Liver (tissue), 3 donors: ENCODE data around the gene DOCK10.

Source experiments
- CTCF ChIP-seq: fragments of 150-350 bp; IDR thresholded peaks from 2 replicates; pipeline ENCODE4 v1.5.1; 2017; ENCODE audit warnings: improper control_type of control experiment, low read depth, low read length; ENCODE audit not compliant: missing input control
- EGR1 ChIP-seq, 2 donors: IDR thresholded peaks; 2 replicates each; pipeline ENCODE4 v1.6.1; 2016 to 2018; ENCODE audit warnings: antibody characterized with exemption in 2 of 2, low read depth in 2 of 2
- JUND ChIP-seq, 2 donors: IDR thresholded peaks; 2 replicates each; pipeline ENCODE4 v1.6.1; 2016; ENCODE audit warnings: antibody characterized with exemption in 2 of 2
- RAD21 ChIP-seq, 2 donors: IDR thresholded peaks; 2 replicates each; pipeline ENCODE4 v1.6.1; 2016; ENCODE audit warnings: antibody characterized with exemption in 2 of 2, mild to moderate bottlenecking in 2 of 2
- SP1 ChIP-seq: IDR thresholded peaks from 2 replicates; pipeline ENCODE4 v1.6.1; 2018; ENCODE audit warnings: antibody characterized with exemption, mild to moderate bottlenecking
- TAF1 ChIP-seq: conservative IDR thresholded peaks from 2 replicates; pipeline ENCODE4 v1.6.1; 2016; ENCODE audit warnings: antibody characterized with exemption, mild to moderate bottlenecking
- donor health status: healthy.
- donor health status: healthy.

GRCh38 chr2:225073198-225073597, 30.9 kb upstream of the DOCK10 start:
- TF ChIP-seq CTCF (no peak), JUND (IDR thresholded peaks at IDR 0.05) (no peak), EGR1 (IDR thresholded peaks at IDR 0.05; ENCODE audit: low read depth in 2 of 2) (no peak), SP1 (no peak), RAD21 (IDR thresholded peaks at IDR 0.05) (no peak), TAF1 (no peak)
